Renal cortical epithelial cell (primary cell): Measurements from ENCODE around the gene LCE2C. TPM values are rescaled to one million over a fixed set of nuclear protein-coding genes. Genes with fewer than 3 reads are reported as not detected.
"Not testable (repeated sequence)": the region's sequence is repeated elsewhere in the genome, so short reads cannot be mapped to it uniquely, and the experiment has no call there.

Source experiments
- DNase-seq: peaks from one replicate; pipeline ENCODE4 v3.0.0-alpha.2; 2011; ENCODE audit warnings: low read depth
- total RNA-seq: library from RNA; depleted of rRNA; stranded (reverse); fragments of >200 nt; gene quantifications from 2 replicates; pipeline ENCODE4 v1.2.3, GENCODE V29; 2014

Gene LCE2C, protein sequence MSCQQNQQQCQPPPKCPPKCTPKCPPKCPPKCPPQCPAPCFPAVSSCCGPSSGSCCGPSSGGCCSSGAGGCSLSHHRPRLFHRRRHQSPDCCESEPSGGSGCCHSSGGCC
- not detected in 2 replicates for total RNA-seq

DNA sequence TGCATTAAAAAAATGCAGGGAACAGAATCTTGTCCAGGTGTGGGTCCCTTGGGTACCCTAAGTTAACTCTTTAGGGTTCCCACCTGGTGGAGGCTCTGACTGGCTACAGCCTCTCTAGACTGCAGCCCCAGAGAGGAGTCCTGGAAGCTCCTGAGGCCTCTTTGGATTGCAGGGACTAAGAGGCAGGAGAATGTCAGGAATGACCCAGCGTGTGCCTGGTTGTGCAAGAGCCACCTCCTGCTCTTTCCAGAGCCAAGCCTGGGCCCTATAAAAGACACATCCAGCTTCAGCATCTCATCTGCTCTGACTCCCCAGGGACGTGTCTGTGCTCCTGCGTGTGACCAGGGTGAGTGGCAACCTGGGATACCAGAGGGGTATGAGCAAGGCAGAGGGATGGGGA lies at the start of gene LCE2C:
Gene LCE2C, plus strand, starts transcription at position 297 of the 400 bp plus-strand sequence. CDS start 737 bp downstream, outside the sequence.
- DNase-seq = not testable (repeated sequence)

DNA sequence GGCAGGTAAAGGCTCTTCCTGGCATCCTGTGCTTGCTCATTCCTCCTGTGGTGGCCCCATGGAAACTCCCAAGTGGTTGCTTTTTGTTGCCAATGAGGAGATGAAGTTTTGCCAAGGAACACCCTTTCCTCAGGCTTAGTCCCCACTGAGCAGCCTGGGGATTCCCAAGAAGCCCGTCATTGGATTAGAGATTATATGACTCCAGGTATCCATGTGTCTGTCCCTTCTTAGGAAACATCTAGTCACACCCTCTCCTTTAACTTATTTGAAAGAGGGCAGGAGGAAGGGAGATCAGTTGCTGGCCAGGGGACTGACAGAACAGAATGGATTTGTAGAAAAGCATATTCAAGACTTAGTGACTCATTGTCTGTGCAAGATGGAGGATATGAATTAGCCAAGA lies 48.3 kb upstream of the LCE2C start:
- no peak for DNase-seq

DNA sequence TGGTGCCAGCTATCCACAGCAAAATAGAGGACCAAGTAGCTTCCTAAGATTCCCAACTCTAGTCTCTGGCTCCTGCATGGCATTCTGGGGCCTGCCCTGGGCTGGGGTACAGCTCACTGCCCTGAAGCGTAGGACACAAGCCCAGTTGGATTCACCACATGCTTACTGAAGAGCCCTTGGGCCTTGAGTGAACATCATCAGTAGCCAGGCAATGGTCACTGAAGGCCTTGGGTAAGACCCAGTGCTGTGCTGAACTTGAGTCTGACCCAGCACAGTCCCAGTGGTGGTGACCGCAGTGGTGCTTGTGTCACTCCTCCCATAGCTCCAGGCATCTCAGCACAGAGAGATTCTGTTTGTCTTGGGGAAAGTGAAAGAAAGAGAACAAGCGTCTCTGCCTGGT lies 44.5 kb upstream of the LCE2C start:
- DNase-seq = no peak

DNA sequence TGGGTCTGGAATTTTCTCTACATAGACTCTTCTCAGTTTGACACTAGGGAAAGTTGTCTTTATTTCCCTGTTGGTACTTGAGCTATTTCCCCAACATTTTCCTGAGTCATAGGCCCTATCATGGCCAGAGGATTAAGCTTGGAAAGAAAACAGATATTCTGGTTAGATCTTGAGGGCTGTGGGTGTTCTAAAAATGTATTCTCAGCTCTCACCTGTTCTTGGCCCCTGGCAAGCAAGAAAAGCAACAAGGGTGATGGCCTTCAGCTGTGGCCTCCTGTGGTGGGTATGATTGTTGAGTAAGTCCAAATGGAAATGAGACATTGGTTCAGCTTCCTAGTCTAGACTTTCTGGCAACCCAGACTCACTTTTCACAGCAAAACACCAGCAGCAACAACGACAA lies 34.7 kb upstream of the LCE2C start:
- no peak for DNase-seq

DNA sequence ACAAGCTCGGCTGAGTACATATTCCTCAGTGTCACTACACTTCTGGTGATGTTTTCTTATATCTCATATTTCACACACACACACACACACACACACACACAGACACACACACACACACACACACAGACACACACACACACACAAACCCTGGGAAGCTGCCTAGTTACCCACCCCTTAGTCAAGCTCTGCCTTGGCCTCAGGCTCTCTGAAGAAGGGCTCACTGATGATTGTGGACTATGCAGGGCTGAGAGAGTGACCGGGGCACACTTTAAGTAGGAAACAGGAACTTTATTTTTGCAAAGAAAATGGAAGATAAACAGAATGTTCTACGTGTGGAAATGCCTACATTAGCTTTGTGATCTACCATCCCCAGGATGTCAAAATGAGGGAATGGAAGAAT lies 31.1 kb upstream of the LCE2C start:
- DNase-seq = no peak

DNA sequence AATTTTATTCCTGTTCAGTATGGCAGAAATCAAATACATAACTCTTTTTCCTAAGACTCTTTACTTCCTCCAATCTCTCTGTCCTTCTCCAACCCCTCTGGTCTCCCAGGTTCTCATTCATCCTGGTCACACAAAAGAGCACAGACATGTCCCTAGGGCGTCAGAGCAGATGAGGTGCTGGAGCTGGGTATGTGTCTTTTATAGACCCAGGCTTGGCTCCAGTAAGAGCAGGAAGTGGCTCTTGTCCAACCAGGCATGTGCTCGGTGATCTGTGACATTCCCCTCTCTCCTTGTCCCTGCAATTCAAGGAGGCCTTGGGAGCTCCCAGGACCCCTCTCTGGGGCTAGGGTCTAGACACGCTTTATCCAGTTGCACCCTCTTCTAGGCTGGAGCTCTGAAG lies 29.9 kb upstream of the LCE2C start:
- DNase-seq = no peak

DNA sequence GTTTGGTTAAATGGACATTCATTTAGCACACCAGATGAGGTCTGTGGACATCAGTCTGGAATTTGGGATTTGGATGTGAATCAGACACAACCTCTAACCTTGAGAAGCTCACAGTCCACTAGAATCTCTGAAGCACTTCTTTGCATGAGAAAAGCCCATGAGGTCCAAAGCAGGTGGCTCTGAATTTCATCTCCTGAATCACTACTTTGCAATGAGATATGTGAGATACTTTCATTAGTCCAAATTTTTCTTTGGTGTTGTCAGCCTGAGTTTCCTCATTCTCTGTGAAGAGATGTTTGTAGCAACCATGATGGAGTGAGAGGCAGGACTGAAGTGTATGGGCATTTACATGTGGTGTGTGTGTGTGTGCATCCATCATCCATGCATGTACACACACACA lies 28.4 kb upstream of the LCE2C start:
- DNase-seq = no peak

DNA sequence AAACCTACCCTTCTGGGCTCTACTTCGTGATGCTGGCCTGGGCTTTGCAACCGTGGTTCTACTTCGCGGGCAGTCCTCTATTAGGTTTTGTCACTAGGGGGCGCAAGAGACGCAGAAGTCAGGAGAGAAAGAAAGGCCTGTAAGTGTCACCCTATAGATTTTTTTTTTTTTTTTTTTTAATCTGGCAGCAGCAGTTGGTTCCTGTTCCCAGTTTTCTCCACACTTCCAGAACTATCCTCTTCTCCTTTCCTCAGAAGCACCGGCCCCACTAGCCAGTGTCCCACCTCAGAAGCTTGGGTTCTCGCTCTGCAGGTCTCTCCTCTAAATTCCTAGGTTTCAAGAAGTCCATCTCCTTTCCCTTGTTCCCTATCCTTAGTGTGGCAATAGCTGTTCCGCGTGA lies 21.0 kb upstream of the LCE2C start:
- DNase-seq = peak; percentile 5

DNA sequence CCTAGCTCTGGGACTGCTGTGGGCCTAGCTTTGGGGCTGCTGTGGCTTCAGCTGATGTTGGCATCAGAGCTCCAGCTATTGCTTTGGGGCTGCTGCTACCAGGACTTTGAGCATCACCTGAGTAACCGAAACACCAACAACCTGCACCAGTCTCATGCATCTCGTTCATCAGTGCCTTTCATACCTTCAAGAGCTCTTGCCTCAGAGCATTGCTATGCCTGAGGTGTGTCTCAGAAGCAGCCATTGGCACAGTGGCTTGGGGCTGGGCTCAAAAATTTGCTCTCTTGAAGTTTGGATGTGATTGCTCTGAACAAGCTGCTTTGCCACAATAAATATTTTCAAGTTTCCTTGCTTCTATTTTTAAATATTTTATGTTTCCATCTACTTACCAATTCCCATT lies 18.6 kb upstream of the LCE2C start:
- no peak for DNase-seq

DNA sequence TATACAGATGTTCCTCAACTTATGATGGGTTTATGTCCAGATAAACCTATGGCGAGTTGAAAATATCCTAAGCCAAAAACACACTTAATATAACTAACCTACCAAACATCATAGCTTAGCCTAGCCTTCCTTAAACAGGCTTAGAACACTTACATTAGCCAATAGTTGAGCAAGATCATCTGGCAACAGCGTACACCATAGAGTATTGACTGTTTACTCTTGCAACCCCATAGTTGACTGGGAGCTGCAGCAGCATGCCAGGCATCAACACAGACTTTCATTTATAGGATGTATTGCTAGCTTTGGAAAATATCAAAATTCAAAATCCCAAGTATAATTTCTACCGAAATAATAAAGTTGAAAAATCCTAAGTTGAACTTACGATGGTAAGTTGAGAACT lies 17.4 kb upstream of the LCE2C start:
- DNase-seq = no peak

DNA sequence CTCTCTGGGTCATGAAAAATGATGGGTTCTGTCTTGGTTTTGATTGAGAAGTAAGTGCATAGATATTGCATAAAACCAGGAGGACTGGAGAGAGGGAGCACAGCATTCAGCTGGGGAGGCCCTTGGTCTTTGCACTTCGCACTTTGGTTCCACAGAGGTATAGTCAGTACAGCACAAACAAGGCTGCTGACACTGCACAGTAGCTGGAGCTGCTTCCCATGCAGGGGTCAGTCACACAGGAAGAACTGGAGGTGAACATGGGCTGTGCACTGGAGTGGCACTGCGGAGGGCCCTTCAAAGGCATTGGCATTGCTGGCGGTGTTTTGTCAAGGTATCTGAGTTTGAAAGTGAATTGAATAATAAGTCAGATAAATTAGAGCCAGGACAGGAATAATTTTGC lies 16.4 kb upstream of the LCE2C start:
- DNase-seq = no peak

DNA sequence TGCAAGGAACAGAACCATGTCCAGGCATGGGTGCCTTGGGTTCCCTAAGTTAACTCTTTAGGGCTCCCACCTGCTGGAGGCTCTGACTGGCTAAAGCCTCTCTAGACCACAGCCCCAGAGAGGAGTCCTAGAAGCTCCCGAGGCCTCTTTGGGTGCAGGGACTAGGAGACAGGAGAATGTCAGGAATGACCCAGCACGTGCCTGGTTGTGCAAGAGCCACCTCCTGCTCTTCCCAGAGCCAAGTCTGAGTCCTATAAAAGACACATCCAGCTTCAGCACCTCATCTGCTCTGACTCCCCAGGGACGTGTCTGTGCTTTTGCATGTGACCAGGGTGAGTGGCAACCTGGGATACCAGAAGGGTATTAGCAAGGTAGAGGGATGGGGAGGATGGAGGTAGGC lies 12.0 kb upstream of the LCE2C start, which contains the start of gene LCE2D:
Gene LCE2D, plus strand, starts transcription at position 283 of the 400 bp plus-strand sequence. CDS start 726 bp downstream, outside the sequence.
- no peak for DNase-seq

DNA sequence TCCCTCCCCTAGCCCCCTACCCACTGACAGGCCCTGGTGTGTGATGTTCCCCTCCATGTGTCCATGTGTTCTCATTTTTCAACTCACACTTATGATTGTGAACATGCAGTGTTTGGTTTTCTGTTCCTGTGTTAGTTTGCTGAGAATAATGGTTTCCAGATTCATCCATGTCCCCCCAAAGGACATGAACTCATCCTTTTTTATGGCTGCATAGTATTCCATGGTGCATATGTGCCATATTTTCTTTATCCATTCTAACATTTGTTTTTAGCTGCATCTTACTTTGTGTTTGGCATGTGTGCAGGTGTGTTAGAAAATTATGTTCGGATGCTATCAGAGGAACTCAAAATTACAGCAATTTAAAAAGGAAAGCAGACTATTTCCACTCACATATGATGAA lies 8.9 kb upstream of the LCE2C start:
- DNase-seq = not testable (repeated sequence)

DNA sequence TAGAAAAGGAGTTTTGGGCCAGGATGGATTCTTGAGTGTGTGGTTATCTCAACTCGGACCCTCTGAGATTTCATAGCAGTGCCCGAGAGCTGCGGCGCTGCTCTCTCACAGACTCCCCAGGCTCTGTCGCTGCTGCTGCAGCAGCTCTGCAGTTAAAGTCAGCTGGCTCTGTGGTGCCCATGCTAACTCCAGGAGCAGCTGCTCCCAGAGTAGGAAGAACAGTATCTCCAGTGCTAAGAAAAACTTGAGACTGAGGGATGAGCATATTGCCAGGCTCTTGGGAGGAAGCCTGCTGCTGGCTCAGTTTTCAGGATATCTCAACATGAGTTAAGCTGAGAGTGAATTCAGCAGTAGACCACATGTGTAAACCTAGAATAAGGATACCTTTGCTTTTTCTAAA lies 7.4 kb upstream of the LCE2C start:
- no peak for DNase-seq

DNA sequence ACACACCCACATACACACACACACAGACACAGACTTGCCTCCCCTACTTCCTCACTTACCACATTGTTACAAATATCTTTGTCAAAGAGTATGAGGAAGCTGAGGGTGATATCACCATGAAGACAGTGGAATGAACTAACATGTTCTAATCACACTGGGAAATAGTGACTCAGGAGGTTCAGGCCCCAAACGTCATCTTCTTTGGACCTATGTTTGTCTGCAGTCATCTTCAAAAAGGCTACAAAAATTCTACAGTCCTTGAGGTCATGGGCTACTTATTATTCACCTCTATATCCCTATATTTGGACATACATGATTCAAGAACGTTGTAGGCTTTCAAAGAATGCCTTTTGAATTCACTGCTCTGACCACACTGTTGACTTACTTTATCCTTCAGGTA lies 2.1 kb upstream of the LCE2C start:
- no peak for DNase-seq

DNA sequence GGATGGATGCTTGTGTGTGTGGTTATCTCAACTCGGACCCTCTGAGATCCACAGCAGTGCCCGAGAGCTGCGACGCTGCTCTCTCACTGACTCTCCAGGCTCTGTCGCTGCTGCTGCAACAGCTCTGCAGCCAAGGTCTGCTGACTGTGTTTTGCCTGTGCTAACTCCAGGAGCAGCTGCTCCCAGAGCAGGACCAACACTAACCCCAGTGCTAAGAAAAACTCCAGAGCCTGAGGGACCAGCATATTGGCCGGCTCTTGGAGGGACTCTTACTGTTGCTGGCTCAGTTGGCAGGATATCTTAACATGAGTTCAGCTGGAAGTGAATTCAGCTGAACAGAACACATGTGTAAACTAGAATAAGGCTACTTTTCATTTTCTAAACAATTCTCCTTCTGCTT lies 4.4 kb downstream of the LCE2C start:
- DNase-seq = no peak

DNA sequence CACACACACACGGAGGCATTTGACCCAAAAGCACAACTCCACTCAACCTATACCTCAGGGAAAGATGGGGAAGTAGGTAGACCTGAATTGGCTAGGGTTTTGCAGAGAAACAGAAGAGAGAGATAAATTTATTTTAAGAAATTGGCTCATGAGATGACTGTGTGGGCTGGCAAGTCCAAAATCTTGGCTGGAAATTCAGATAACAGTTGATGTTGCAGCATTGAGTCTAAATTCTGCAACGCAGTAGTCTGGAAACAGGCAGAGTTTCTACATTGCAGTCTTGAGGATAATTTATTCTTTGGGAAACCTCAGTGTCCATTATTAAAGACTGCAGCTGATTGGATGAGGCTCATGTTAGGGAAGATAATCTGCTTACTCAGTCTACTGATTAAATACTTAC lies 6.5 kb downstream of the LCE2C start:
- no peak for DNase-seq

DNA sequence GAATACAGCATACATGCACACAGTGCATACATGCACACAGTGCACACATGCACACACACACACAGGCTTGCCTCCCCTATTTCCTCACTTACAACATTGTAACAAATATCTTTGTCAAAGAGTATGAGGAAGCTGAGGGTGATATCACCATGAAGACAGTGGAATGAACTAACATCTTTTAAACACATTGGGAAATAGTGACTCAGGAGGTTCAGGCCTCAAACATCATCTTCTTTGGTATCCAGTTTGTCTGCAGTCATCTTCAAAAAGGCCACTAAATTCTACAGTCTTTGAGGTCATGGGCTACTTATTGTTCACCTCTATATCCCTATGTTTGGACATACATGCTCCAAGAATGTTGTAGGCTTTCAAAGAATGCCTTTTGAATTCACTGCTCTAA lies 8.8 kb downstream of the LCE2C start:
- no peak for DNase-seq

DNA sequence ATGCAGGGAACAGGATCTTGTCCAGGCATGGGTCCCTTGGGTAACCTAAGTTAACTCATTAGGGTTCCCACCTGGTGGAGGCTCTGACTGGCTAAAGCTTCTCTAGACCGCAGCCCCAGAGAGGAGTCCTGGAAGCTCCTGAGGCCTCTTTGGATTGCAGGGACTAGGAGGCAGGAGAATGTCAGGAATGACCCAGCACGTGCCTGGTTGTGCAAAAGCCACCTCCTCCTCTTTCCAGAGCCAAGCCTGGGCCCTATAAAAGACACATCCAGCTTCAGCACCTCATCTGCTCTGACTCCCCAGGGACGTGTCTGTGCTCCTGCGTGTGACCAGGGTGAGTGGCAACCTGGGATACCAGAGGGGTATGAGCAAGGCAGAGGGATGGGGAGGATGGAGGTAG lies 10.7 kb downstream of the LCE2C start, which contains the start of gene LCE2B:
Gene LCE2B, plus strand, starts transcription at position 301 of the 400 bp plus-strand sequence. CDS start 721 bp downstream, outside the sequence.
- not testable (repeated sequence) for DNase-seq

DNA sequence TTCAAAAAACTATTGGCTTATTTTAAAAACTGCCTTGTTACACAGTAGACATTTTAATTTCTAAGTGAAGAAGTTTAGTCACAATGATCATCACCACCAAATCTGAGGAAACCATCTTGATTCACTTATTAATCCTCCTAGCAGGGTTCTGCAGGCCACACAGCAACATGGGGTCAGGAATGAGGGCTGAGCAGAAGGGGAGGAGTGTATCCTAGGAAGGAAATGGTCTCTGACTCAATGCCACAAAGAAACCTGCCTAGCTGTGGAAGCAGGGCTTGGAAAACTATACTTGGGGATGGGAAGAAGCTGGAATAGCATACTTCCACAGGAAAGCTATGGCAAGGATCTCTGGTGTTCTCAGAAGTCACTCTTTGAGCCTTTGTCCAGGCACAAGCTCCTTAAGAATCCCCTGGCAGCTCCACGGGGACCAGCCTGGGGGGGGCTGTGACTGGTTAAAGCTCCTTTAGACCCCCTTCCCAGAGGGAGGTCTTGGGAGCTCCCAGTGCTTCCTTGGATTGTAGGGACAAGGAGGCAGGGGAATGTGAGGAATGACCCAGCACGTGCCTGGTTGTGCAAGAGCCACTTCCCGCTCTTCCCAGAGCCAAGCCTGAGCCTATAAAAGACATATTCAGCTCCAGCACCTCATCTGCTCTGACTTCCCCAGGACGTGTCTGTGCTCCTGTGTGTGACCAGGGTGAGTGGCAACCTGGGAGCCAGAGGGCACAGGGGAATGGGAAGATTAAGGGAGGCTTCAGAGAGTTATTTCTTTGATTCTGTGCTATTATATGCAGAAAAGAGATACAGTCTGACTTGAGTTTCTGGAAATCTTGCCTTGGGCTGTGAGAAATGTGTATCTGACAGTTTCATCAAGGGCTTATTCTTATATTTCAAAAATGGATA lies 22.9 kb downstream of the LCE2C start, which contains the start of gene LCE2A:
Gene LCE2A, plus strand, starts transcription at position 645 of the 900 bp plus-strand sequence. CDS start 557 bp downstream, outside the sequence.
- DNase-seq = no peak

DNA sequence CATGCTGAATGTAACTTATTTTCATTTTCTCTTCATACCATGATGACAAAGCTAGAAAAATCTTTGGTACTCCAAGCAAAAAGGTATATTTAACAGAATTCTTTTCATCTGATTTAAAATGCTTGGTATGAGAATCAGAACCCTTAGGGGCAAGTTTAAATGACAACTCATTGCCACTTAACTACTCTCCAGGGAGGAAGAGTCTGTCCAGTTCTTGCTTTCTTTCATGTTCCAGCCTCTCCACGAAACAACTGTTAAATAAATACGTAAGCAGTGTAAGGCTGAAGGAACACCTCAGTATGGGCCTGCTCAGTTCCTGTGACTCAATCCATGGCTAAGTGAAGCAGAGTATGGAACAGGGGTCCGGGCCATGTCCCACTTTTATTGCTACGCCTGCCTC lies 24.7 kb downstream of the LCE2C start:
- DNase-seq = no peak

DNA sequence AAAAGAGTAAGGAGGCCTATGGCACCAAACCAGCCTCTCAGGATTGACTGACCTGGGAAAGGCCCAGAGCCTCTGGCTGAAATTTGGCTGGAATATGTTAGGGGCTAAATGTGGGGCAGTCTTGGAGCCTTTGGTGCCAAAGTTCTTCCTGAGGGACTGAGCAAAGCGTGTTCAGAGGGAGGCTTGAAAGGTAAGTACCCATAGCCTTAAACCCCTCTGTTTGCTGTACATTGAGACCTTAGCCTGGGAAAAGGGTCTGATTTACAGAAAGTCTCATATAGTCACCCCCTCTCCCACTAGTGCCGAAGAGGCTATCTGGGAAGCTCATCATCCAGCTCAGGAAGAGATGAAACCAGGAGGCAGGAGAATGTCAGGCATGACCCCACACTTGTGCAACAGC lies 32.8 kb downstream of the LCE2C start, which contains the start of gene LCE4A:
Gene LCE4A, plus strand, starts transcription at position 301 of the 400 bp plus-strand sequence. CDS start 916 bp downstream, outside the sequence.
- no peak for DNase-seq

DNA sequence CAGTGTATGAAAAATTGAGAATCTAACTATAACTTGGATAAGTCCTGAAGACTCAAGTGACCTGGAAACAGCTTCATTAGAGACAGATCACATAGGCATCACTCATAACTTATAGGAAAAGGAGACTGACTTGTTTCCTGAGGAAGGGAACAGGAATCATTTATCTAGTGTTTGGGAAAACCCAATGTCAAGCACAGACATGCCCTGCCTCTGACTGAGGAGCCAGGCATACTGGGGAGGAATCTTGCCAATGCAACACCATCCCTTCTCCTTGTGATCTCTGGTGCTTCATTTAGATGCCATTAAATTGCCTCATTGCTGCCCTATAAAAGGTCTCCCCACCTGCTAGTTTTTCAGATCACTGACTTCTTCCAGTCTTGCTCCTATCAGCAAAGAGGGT lies 43.2 kb downstream of the LCE2C start:
- no peak for DNase-seq
